ENCODE results near the gene SYT6.
"Not testable (repeated sequence)": the region's sequence is repeated elsewhere in the genome, so short reads cannot be mapped to it uniquely, and the experiment has no call there.

Gene SYT6

GRCh38 chr1:114075105-114075504 lies 78.6 kb downstream of the SYT6 start:
- H3K9me3 ChIP-seq (ENCODE audit: control insufficient read depth in 1 of 2, low read length in 2 of 2), result peaks cover 11% of the 10 kb centered on the region in 2 donors
- no peaks in the 10 kb centered on the region for H3K27me3 ChIP-seq (ENCODE audit: control insufficient read depth in 1 of 2, insufficient read depth in 2 of 2, low read length in 2 of 2)
- no peak overlapping the region for H3K9ac ChIP-seq (ENCODE audit: low read depth in 1 of 2, low read length in 2 of 2)
- no peaks in the 10 kb centered on the region for H3K4me1 ChIP-seq (ENCODE audit: control insufficient read depth in 1 of 2, insufficient read depth in 2 of 2, low read length in 2 of 2)
- H3K36me3 ChIP-seq (ENCODE audit: control insufficient read depth in 1 of 2, insufficient read depth in 2 of 2, low read length in 2 of 2), result no peaks in the 10 kb centered on the region
- no peak overlapping the region for H3K4me3 ChIP-seq (ENCODE audit: low read depth in 1 of 2, low read length in 2 of 2)
- H3K27ac ChIP-seq (ENCODE audit: low read depth, low read length), result no peak overlapping the region

GRCh38 chr1:114072246-114072645 lies 81.4 kb downstream of the SYT6 start:
- Histone ChIP-seq H3K9me3 (ENCODE audit: control insufficient read depth in 1 of 2, low read length in 2 of 2) (peaks cover 11% of the 10 kb centered on the region in 2 donors), H3K27me3 (ENCODE audit: control insufficient read depth in 1 of 2, insufficient read depth in 2 of 2, low read length in 2 of 2) (no peaks in the 10 kb centered on the region), H3K9ac (ENCODE audit: low read depth in 1 of 2, low read length in 2 of 2) (no peak overlapping the region)

GRCh38 chr1:114069762-114070161 lies 83.9 kb downstream of the SYT6 start:
- not testable (repeated sequence) for H3K27me3 ChIP-seq (ENCODE audit: control insufficient read depth in 1 of 2, insufficient read depth in 2 of 2, low read length in 2 of 2); H3K27ac ChIP-seq (ENCODE audit: low read depth, low read length); H3K4me3 ChIP-seq (ENCODE audit: low read depth in 1 of 2, low read length in 2 of 2); H3K4me1 ChIP-seq (ENCODE audit: control insufficient read depth in 1 of 2, insufficient read depth in 2 of 2, low read length in 2 of 2); H3K36me3 ChIP-seq (ENCODE audit: control insufficient read depth in 1 of 2, insufficient read depth in 2 of 2, low read length in 2 of 2); H3K9ac ChIP-seq (ENCODE audit: low read depth in 1 of 2, low read length in 2 of 2)
- H3K9me3 ChIP-seq (ENCODE audit: control insufficient read depth in 1 of 2, low read length in 2 of 2), result peaks cover 11% of the 10 kb centered on the region in 2 donors

More at GRCh38 chr1:114072246-114072645, 81.4 kb downstream of the SYT6 start:
- no peak overlapping the region for H3K27ac ChIP-seq (ENCODE audit: low read depth, low read length)
- no peaks in the 10 kb centered on the region for H3K4me1 ChIP-seq (ENCODE audit: control insufficient read depth in 1 of 2, insufficient read depth in 2 of 2, low read length in 2 of 2)
- no peaks in the 10 kb centered on the region for H3K36me3 ChIP-seq (ENCODE audit: control insufficient read depth in 1 of 2, insufficient read depth in 2 of 2, low read length in 2 of 2)
- H3K4me3 ChIP-seq (ENCODE audit: low read depth in 1 of 2, low read length in 2 of 2), result no peak overlapping the region

GRCh38 chr1:114068684-114069083 lies 85.0 kb downstream of the SYT6 start:
- H3K4me3 ChIP-seq (ENCODE audit: low read depth in 1 of 2, low read length in 2 of 2); H3K4me1 ChIP-seq (ENCODE audit: control insufficient read depth in 1 of 2, insufficient read depth in 2 of 2, low read length in 2 of 2); H3K27ac ChIP-seq (ENCODE audit: low read depth, low read length); H3K27me3 ChIP-seq (ENCODE audit: control insufficient read depth in 1 of 2, insufficient read depth in 2 of 2, low read length in 2 of 2); H3K36me3 ChIP-seq (ENCODE audit: control insufficient read depth in 1 of 2, insufficient read depth in 2 of 2, low read length in 2 of 2); H3K9ac ChIP-seq (ENCODE audit: low read depth in 1 of 2, low read length in 2 of 2): not testable (repeated sequence)
- H3K9me3 ChIP-seq (ENCODE audit: control insufficient read depth in 1 of 2, low read length in 2 of 2), result peaks cover 11% of the 10 kb centered on the region in 2 donors

- not testable (repeated sequence) for H3K9me3 ChIP-seq (ENCODE audit: control insufficient read depth in 1 of 2, low read length in 2 of 2); H3K27me3 ChIP-seq (ENCODE audit: control insufficient read depth in 1 of 2, insufficient read depth in 2 of 2, low read length in 2 of 2); H3K9ac ChIP-seq (ENCODE audit: low read depth in 1 of 2, low read length in 2 of 2); H3K36me3 ChIP-seq (ENCODE audit: control insufficient read depth in 1 of 2, insufficient read depth in 2 of 2, low read length in 2 of 2); H3K4me3 ChIP-seq (ENCODE audit: low read depth in 1 of 2, low read length in 2 of 2); H3K27ac ChIP-seq (ENCODE audit: low read depth, low read length); H3K4me1 ChIP-seq (ENCODE audit: control insufficient read depth in 1 of 2, insufficient read depth in 2 of 2, low read length in 2 of 2)
Observed at GRCh38 chr1:114065671-114066070, 88.0 kb downstream of the SYT6 start.

GRCh38 chr1:114063544-114063943 lies 90.1 kb downstream of the SYT6 start:
- Histone ChIP-seq H3K4me3 (ENCODE audit: low read depth in 1 of 2, low read length in 2 of 2) (no peak overlapping the region), H3K36me3 (ENCODE audit: control insufficient read depth in 1 of 2, insufficient read depth in 2 of 2, low read length in 2 of 2) (no peaks in the 10 kb centered on the region), H3K9me3 (ENCODE audit: control insufficient read depth in 1 of 2, low read length in 2 of 2) (peaks cover 0 to 2% of the 10 kb centered on the region in 2 donors), H3K27ac (ENCODE audit: low read depth, low read length) (no peak overlapping the region), H3K9ac (ENCODE audit: low read depth in 1 of 2, low read length in 2 of 2) (no peak overlapping the region), H3K4me1 (ENCODE audit: control insufficient read depth in 1 of 2, insufficient read depth in 2 of 2, low read length in 2 of 2) (no peaks in the 10 kb centered on the region), H3K27me3 (ENCODE audit: control insufficient read depth in 1 of 2, insufficient read depth in 2 of 2, low read length in 2 of 2) (no peaks in the 10 kb centered on the region)

- H3K4me3 ChIP-seq (ENCODE audit: low read depth in 1 of 2, low read length in 2 of 2), result no peak overlapping the region
- H3K9ac ChIP-seq (ENCODE audit: low read depth in 1 of 2, low read length in 2 of 2), result no peak overlapping the region
- no peaks in the 10 kb centered on the region for H3K4me1 ChIP-seq (ENCODE audit: control insufficient read depth in 1 of 2, insufficient read depth in 2 of 2, low read length in 2 of 2)
- H3K27me3 ChIP-seq (ENCODE audit: control insufficient read depth in 1 of 2, insufficient read depth in 2 of 2, low read length in 2 of 2), result no peaks in the 10 kb centered on the region
- no peaks in the 10 kb centered on the region for H3K36me3 ChIP-seq (ENCODE audit: control insufficient read depth in 1 of 2, insufficient read depth in 2 of 2, low read length in 2 of 2)
- no peak overlapping the region for H3K27ac ChIP-seq (ENCODE audit: low read depth, low read length)
- peaks cover 0 to 2% of the 10 kb centered on the region in 2 donors for H3K9me3 ChIP-seq (ENCODE audit: control insufficient read depth in 1 of 2, low read length in 2 of 2)
Observed at GRCh38 chr1:114062477-114063099, 91.1 kb downstream of the SYT6 start.

- no peaks in the 10 kb centered on the region for H3K36me3 ChIP-seq (ENCODE audit: control insufficient read depth in 1 of 2, insufficient read depth in 2 of 2, low read length in 2 of 2)
- no peak overlapping the region for H3K4me3 ChIP-seq (ENCODE audit: low read depth in 1 of 2, low read length in 2 of 2)
- no peak overlapping the region for H3K27ac ChIP-seq (ENCODE audit: low read depth, low read length)
- H3K4me1 ChIP-seq (ENCODE audit: control insufficient read depth in 1 of 2, insufficient read depth in 2 of 2, low read length in 2 of 2), result no peaks in the 10 kb centered on the region
- H3K9me3 ChIP-seq (ENCODE audit: control insufficient read depth in 1 of 2, low read length in 2 of 2), result peaks cover 0 to 2% of the 10 kb centered on the region in 2 donors
- no peak overlapping the region for H3K9ac ChIP-seq (ENCODE audit: low read depth in 1 of 2, low read length in 2 of 2)
- H3K27me3 ChIP-seq (ENCODE audit: control insufficient read depth in 1 of 2, insufficient read depth in 2 of 2, low read length in 2 of 2), result no peaks in the 10 kb centered on the region
Observed at GRCh38 chr1:114061121-114061830, 92.4 kb downstream of the SYT6 start.

- not testable (repeated sequence) for H3K36me3 ChIP-seq (ENCODE audit: control insufficient read depth in 1 of 2, insufficient read depth in 2 of 2, low read length in 2 of 2); H3K9ac ChIP-seq (ENCODE audit: low read depth in 1 of 2, low read length in 2 of 2); H3K27ac ChIP-seq (ENCODE audit: low read depth, low read length); H3K4me3 ChIP-seq (ENCODE audit: low read depth in 1 of 2, low read length in 2 of 2); H3K9me3 ChIP-seq (ENCODE audit: control insufficient read depth in 1 of 2, low read length in 2 of 2); H3K27me3 ChIP-seq (ENCODE audit: control insufficient read depth in 1 of 2, insufficient read depth in 2 of 2, low read length in 2 of 2); H3K4me1 ChIP-seq (ENCODE audit: control insufficient read depth in 1 of 2, insufficient read depth in 2 of 2, low read length in 2 of 2)
Observed at GRCh38 chr1:114058236-114058635, 95.4 kb downstream of the SYT6 start.

- no peaks in the 10 kb centered on the region for H3K27me3 ChIP-seq (ENCODE audit: control insufficient read depth in 1 of 2, insufficient read depth in 2 of 2, low read length in 2 of 2)
- no peaks in the 10 kb centered on the region for H3K36me3 ChIP-seq (ENCODE audit: control insufficient read depth in 1 of 2, insufficient read depth in 2 of 2, low read length in 2 of 2)
- H3K4me1 ChIP-seq (ENCODE audit: control insufficient read depth in 1 of 2, insufficient read depth in 2 of 2, low read length in 2 of 2), result no peaks in the 10 kb centered on the region
- H3K9ac ChIP-seq (ENCODE audit: low read depth in 1 of 2, low read length in 2 of 2), result no peak overlapping the region
- H3K9me3 ChIP-seq (ENCODE audit: control insufficient read depth in 1 of 2, low read length in 2 of 2), result no peaks in the 10 kb centered on the region
- H3K27ac ChIP-seq (ENCODE audit: low read depth, low read length), result no peak overlapping the region
- H3K4me3 ChIP-seq (ENCODE audit: low read depth in 1 of 2, low read length in 2 of 2), result no peak overlapping the region
Observed at GRCh38 chr1:114054148-114054547, 99.5 kb downstream of the SYT6 start.
